Activated T-helper 17 cell treated with anti-CD3 and anti-CD28 coated beads, Interleukin-2, amount 50 U/mL, for 72 hours (primary cell): Measurements from ENCODE around the gene LDLRAD4. TPM values are rescaled to one million over a fixed set of nuclear protein-coding genes. Genes with fewer than 3 reads are reported as not detected.
A peak's percentile ranks its signal among the peaks of the same experiment; 100 is the strongest.

Source experiments
- ATAC-seq: fragments of 150-1000 bp; cut with Tn5 transposase; replicated peaks from 2 replicates; pipeline ENCODE4 v1.10.0; 2021; ENCODE audit warnings: mild to moderate bottlenecking, moderate library complexity
- H3K27ac Mint-ChIP-seq: one replicate; pipeline ENCODE4 v1.8.0; 2022; ENCODE audit warnings: mixed read lengths
- H3K27me3 Mint-ChIP-seq: one replicate; pipeline ENCODE4 v1.8.0; 2022; ENCODE audit warnings: mixed read lengths
- H3K36me3 Mint-ChIP-seq: one replicate; pipeline ENCODE4 v1.8.0; 2022; ENCODE audit warnings: low read depth, mild to moderate bottlenecking, mixed read lengths
- H3K4me1 Mint-ChIP-seq: one replicate; pipeline ENCODE4 v1.8.0; 2022; ENCODE audit warnings: mixed read lengths
- H3K4me3 Mint-ChIP-seq: one replicate; pipeline ENCODE4 v1.8.0; 2022; ENCODE audit warnings: mild to moderate bottlenecking, mixed read lengths
- H3K9me3 Mint-ChIP-seq: one replicate; pipeline ENCODE4 v1.8.0; 2022; ENCODE audit warnings: mixed read lengths
- total RNA-seq, 2 donors: library from RNA; stranded (reverse); gene quantifications; one replicate each; pipeline ENCODE4 v1.2.3, GENCODE V29; 2022

Gene LDLRAD4
- total RNA-seq, 2 donors from 2014 or later = 52.0 to 54.8 TPM

GRCh38 chr18:13280070-13280795 lies 61.7 kb downstream of the LDLRAD4 start:
- peaks cover 63% of the 10 kb centered on the region for H3K4me1 Mint-ChIP-seq
- H3K27me3 Mint-ChIP-seq = no peaks in the 10 kb centered on the region
- no peaks in the 10 kb centered on the region for H3K9me3 Mint-ChIP-seq
- no peak for ATAC-seq
- peaks cover 23% of the 10 kb centered on the region for H3K36me3 Mint-ChIP-seq
- peak overlapping the region; percentile 86 for H3K27ac Mint-ChIP-seq
- H3K4me3 Mint-ChIP-seq = peak overlapping the region; percentile 91

GRCh38 chr18:13281406-13281805 lies 62.8 kb downstream of the LDLRAD4 start:
- H3K4me3 Mint-ChIP-seq = peak overlapping the region; percentile 91
- ATAC-seq = no peak
- H3K4me1 Mint-ChIP-seq = peaks cover 61% of the 10 kb centered on the region
- peaks cover 23% of the 10 kb centered on the region for H3K36me3 Mint-ChIP-seq
- no peaks in the 10 kb centered on the region for H3K27me3 Mint-ChIP-seq
- H3K9me3 Mint-ChIP-seq = no peaks in the 10 kb centered on the region
- H3K27ac Mint-ChIP-seq = no peak overlapping the region

GRCh38 chr18:13283746-13284145 lies 65.2 kb downstream of the LDLRAD4 start:
- H3K36me3 Mint-ChIP-seq = peaks cover 26% of the 10 kb centered on the region
- no peaks in the 10 kb centered on the region for H3K9me3 Mint-ChIP-seq
- no peak for ATAC-seq
- peak overlapping the region; percentile 77 for H3K27ac Mint-ChIP-seq
- H3K4me1 Mint-ChIP-seq = peaks cover 48% of the 10 kb centered on the region
- peak overlapping the region; percentile 66 for H3K4me3 Mint-ChIP-seq
- H3K27me3 Mint-ChIP-seq = no peaks in the 10 kb centered on the region

DNA sequence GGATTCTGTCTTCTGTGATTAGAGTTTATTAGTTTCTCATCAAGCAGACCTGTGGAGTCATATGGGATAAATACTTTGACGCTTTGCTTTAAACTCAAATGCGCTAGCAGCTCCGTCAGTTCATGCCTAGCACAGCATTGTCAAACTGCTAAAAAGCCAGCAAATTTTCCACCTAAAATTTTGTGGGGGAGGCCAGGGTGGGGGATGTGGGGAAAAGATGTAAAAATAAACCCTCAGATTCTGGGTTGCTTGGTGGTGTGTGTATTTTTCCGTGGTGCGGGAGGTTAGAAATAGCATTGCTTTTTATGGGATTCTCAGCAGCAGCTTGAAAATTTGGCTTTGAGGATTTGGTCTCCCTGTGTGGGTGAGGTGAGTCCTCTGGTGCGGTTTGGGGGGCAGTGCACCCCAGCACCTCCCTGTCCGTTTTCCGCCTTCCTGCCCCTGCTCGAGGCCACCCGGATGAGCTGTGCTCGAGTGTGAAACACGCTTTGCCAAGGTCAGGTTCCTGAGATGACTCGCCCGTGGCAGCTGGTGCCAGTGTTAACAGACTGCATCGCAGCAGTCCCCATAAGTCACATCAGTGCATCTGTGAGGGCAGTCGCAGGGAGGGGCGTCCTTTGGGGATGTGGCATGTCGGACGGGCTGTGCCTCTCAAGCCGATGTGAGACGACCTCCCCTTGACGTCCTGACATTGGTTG lies 65.9 kb downstream of the LDLRAD4 start:
- Mint-ChIP-seq H3K27me3 (no peaks in the 10 kb centered on the region), H3K36me3 (peaks cover 20% of the 10 kb centered on the region), H3K4me3 (peak overlapping the region; percentile 66), H3K9me3 (no peaks in the 10 kb centered on the region), H3K4me1 (peaks cover 47% of the 10 kb centered on the region), H3K27ac (peak overlapping the region; percentile 77)
- peak; percentile 66 for ATAC-seq

GRCh38 chr18:13285874-13286273 lies 67.3 kb downstream of the LDLRAD4 start:
- Mint-ChIP-seq H3K27me3 (no peaks in the 10 kb centered on the region), H3K9me3 (no peaks in the 10 kb centered on the region), H3K27ac (no peak overlapping the region), H3K4me1 (peaks cover 46% of the 10 kb centered on the region), H3K4me3 (peak overlapping the region; percentile 66), H3K36me3 (peaks cover 7% of the 10 kb centered on the region)
- no peak for ATAC-seq

GRCh38 chr18:13286456-13287125 lies 68.0 kb downstream of the LDLRAD4 start:
- Mint-ChIP-seq H3K27ac (no peak overlapping the region), H3K4me1 (peaks cover 45% of the 10 kb centered on the region), H3K9me3 (no peaks in the 10 kb centered on the region), H3K27me3 (no peaks in the 10 kb centered on the region), H3K36me3 (peaks cover 5% of the 10 kb centered on the region), H3K4me3 (peak overlapping the region; percentile 5)
- ATAC-seq = no peak

DNA sequence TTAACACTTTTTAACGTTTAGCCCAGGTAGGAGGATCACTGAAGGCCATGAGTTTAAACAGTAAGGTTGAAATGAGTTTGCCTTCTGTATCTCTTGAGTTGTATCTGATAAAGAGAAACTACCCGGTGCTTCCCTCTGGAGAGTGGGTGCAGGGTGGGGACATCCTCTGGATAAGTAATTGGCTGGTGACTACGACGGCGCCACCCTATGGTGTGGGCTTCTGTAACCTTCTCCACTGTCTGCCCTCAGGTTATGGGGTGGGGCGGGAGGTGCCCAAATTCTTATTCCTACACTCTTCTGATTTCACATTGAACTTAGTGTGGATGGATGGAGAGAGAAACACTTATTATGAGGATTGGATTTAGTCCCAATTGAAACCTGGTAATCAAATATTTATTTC lies 68.8 kb downstream of the LDLRAD4 start:
- peaks cover 45% of the 10 kb centered on the region for H3K4me1 Mint-ChIP-seq
- ATAC-seq = no peak
- peak overlapping the region; percentile 5 for H3K4me3 Mint-ChIP-seq
- no peaks in the 10 kb centered on the region for H3K27me3 Mint-ChIP-seq
- H3K27ac Mint-ChIP-seq = no peak overlapping the region
- no peaks in the 10 kb centered on the region for H3K9me3 Mint-ChIP-seq
- H3K36me3 Mint-ChIP-seq = peaks cover 5% of the 10 kb centered on the region

DNA sequence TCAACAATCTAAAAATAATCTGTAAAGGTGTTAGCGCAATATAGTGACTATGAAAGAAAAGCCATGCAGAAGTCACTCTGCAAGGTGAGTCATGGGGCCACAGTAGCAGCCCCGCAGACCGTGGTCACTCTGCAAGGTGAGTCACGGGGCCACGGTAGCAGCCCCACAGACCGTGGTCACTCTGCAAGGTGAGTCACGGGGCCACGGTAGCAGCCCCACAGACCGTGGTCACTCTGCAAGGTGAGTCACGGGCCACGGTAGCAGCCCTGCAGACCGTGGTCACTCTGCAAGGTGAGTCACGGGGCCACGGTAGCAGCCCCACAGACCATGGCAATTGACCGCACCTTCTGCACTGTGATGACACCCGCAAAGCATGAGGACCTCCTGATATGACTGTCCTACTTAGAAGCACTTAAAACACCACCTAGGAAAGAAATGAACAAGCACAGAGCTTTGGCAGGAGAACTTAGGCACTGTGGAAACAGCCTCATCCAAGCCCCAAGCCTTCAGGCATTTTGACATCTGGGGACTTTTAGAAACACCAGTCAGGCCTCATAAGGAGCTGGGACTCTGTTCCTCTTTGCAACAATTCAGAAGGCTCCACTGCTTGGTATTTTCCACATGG lies 70.1 kb downstream of the LDLRAD4 start:
- ATAC-seq = peak; percentile 72
- peaks cover 39% of the 10 kb centered on the region for H3K4me1 Mint-ChIP-seq
- H3K27me3 Mint-ChIP-seq = no peaks in the 10 kb centered on the region
- no peaks in the 10 kb centered on the region for H3K9me3 Mint-ChIP-seq
- peak overlapping the region; percentile 93 for H3K27ac Mint-ChIP-seq
- peak overlapping the region; percentile 68 for H3K4me3 Mint-ChIP-seq
- H3K36me3 Mint-ChIP-seq = peaks cover 5% of the 10 kb centered on the region

DNA sequence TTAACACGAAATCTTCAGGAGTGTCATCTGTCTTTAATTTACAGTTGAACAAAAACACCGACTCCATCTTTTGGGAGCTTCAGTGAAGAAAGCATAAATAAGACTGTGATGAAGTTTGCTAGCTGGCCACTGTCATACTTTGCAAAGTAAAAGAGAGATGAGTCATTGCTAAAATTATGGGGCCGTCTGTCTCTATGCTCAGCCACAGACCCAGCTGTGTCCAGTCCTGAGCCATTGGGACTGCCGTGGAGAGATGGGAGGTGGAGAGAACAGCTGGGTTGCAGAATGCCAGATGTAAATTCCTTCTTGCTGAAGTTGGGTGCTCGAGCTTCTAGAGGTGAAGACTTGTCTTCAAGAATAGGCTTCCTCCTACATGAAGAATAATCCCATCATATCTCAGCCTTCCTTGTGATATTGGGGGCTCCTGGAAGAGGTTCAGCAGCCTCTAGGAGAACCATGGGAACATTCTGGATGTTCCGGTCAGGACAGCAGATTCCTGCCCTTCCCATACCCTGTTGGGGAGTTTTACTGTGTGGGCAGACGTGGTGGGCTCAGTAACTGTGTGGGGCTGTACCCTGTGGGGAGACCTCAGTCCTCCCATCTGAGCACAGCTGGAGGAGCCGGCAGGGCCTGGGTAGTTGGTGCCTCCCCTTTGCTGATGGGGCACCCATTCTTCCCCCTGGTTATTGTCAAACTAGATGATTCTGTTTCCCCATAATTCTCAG lies 71.1 kb downstream of the LDLRAD4 start:
- peak overlapping the region; percentile 93 for H3K27ac Mint-ChIP-seq
- peak overlapping the region; percentile 68 for H3K4me3 Mint-ChIP-seq
- peaks cover 32% of the 10 kb centered on the region for H3K4me1 Mint-ChIP-seq
- ATAC-seq = no peak
- peaks cover 5% of the 10 kb centered on the region for H3K36me3 Mint-ChIP-seq
- no peaks in the 10 kb centered on the region for H3K9me3 Mint-ChIP-seq
- H3K27me3 Mint-ChIP-seq = no peaks in the 10 kb centered on the region

GRCh38 chr18:13290856-13291271 lies 72.3 kb downstream of the LDLRAD4 start:
- H3K27ac Mint-ChIP-seq = peak overlapping the region; percentile 93
- H3K9me3 Mint-ChIP-seq = no peaks in the 10 kb centered on the region
- peak; percentile 87 for ATAC-seq
- peaks cover 5% of the 10 kb centered on the region for H3K36me3 Mint-ChIP-seq
- H3K4me1 Mint-ChIP-seq = peaks cover 30% of the 10 kb centered on the region
- H3K4me3 Mint-ChIP-seq = peak overlapping the region; percentile 68
- H3K27me3 Mint-ChIP-seq = no peaks in the 10 kb centered on the region

- peaks cover 5% of the 10 kb centered on the region for H3K36me3 Mint-ChIP-seq
- no peak for ATAC-seq
- peak overlapping the region; percentile 68 for H3K4me3 Mint-ChIP-seq
- peak overlapping the region; percentile 93 for H3K27ac Mint-ChIP-seq
- no peaks in the 10 kb centered on the region for H3K27me3 Mint-ChIP-seq
- H3K4me1 Mint-ChIP-seq = peaks cover 30% of the 10 kb centered on the region
- no peaks in the 10 kb centered on the region for H3K9me3 Mint-ChIP-seq
Measured at GRCh38 chr18:13291299-13291698, 72.7 kb downstream of the LDLRAD4 start.

DNA sequence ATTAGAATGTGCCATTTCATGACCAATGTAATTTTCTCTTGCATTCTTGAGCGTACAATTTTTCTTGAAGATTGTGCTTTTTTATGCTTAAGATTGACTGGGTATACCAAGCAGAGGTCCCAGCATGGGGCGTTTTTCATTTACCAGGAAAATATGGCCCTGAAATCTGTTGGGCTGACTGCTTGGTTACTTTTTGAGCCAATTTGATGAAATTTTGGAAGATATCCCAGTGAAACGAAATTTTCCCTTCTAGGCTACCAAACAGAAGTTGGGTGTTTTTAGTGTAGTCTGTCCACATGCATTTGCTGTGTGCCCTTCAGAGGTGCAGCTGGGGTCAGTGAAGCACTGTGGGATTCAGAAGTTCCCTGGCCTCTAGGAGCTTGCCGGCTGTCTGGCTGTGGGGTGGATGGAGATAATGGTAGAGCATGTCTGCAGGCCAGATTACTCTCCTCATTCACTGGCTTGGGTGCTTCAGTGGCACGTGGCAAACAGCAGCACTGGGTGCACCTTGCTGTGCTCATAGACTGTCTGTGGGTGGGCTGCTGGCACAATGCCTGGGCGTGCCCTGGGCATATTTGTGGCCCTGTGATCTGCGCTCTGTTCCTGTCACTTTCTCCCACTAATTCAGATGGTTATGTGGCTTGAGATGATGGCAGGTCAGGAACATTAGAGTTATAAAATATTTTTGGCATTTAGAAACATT lies 73.3 kb downstream of the LDLRAD4 start:
- H3K4me1 Mint-ChIP-seq = peaks cover 26% of the 10 kb centered on the region
- no peak for ATAC-seq
- H3K9me3 Mint-ChIP-seq = no peaks in the 10 kb centered on the region
- H3K36me3 Mint-ChIP-seq = peaks cover 5% of the 10 kb centered on the region
- H3K4me3 Mint-ChIP-seq = no peak overlapping the region
- H3K27me3 Mint-ChIP-seq = no peaks in the 10 kb centered on the region
- H3K27ac Mint-ChIP-seq = peak overlapping the region; percentile 26

GRCh38 chr18:13292736-13293135 lies 74.2 kb downstream of the LDLRAD4 start:
- Mint-ChIP-seq H3K36me3 (peaks cover 5% of the 10 kb centered on the region), H3K27me3 (no peaks in the 10 kb centered on the region), H3K9me3 (no peaks in the 10 kb centered on the region), H3K27ac (peak overlapping the region; percentile 26), H3K4me1 (peaks cover 26% of the 10 kb centered on the region), H3K4me3 (no peak overlapping the region)
- ATAC-seq = no peak
